Activated CD4-positive, alpha-beta T cell treated with anti-CD3 and anti-CD28 coated beads, Interleukin-2, amount 50 U/mL, for 4 hours (primary cell): ENCODE data around the gene CDYL2.
"Not testable (repeated sequence)": the region's sequence is repeated elsewhere in the genome, so short reads cannot be mapped to it uniquely, and the experiment has no call there.

Experiments
- DNase-seq, 2 experiments: peaks; one replicate each; pipeline ENCODE4 v3.0.0-alpha.2; 2020

CDYL2 gene

GRCh38 chr16:80742331-80742730 is 62.1 kb downstream of the CDYL2 start:
- no peak for DNase-seq

- no peak for DNase-seq
These were observed 62.7 kb downstream of the CDYL2 start for GRCh38 chr16:80741724-80742123.

GRCh38 chr16:80739523-80739922 is 64.9 kb downstream of the CDYL2 start:
- DNase-seq = no peak

GRCh38 chr16:80738521-80738920 is 65.9 kb downstream of the CDYL2 start:
- DNase-seq = no peak

GRCh38 chr16:80735846-80736245 is 68.6 kb downstream of the CDYL2 start:
- no peak for DNase-seq

GRCh38 chr16:80733407-80733806 is 71.0 kb downstream of the CDYL2 start:
- DNase-seq = no peak

GRCh38 chr16:80731915-80732314 is 72.5 kb downstream of the CDYL2 start:
- no peak for DNase-seq

GRCh38 chr16:80727066-80727763 is 77.2 kb downstream of the CDYL2 start:
- not testable (repeated sequence) for DNase-seq

GRCh38 chr16:80725566-80726162 is 78.7 kb downstream of the CDYL2 start:
- DNase-seq = no peak

- no peak for DNase-seq
These were observed 80.4 kb downstream of the CDYL2 start for GRCh38 chr16:80723981-80724380.

GRCh38 chr16:80723091-80723490 is 81.3 kb downstream of the CDYL2 start:
- no peak for DNase-seq

- no peak for DNase-seq
These were observed 83.5 kb downstream of the CDYL2 start for GRCh38 chr16:80720804-80721371.

- no peak for DNase-seq
These were observed 84.8 kb downstream of the CDYL2 start for GRCh38 chr16:80719573-80719972.

GRCh38 chr16:80718480-80719220 is 85.7 kb downstream of the CDYL2 start:
- DNase-seq = no peak

GRCh38 chr16:80717611-80718010 is 86.8 kb downstream of the CDYL2 start:
- no peak for DNase-seq

- no peak for DNase-seq
These were observed 87.7 kb downstream of the CDYL2 start for GRCh38 chr16:80716564-80717139.

GRCh38 chr16:80711406-80711805 is 93.0 kb downstream of the CDYL2 start:
- no peak for DNase-seq

- no peak for DNase-seq
These were observed 93.5 kb downstream of the CDYL2 start for GRCh38 chr16:80710918-80711317.

GRCh38 chr16:80708823-80709222 is 95.6 kb downstream of the CDYL2 start:
- no peak for DNase-seq

GRCh38 chr16:80707686-80708085 is 96.7 kb downstream of the CDYL2 start:
- DNase-seq = no peak

- no peak for DNase-seq
These were observed 98.8 kb downstream of the CDYL2 start for GRCh38 chr16:80705596-80705995.

GRCh38 chr16:80704751-80705505 is 99.5 kb downstream of the CDYL2 start:
- no peak for DNase-seq
